Measurements from ENCODE around the gene GRIN2B.

DNA sequence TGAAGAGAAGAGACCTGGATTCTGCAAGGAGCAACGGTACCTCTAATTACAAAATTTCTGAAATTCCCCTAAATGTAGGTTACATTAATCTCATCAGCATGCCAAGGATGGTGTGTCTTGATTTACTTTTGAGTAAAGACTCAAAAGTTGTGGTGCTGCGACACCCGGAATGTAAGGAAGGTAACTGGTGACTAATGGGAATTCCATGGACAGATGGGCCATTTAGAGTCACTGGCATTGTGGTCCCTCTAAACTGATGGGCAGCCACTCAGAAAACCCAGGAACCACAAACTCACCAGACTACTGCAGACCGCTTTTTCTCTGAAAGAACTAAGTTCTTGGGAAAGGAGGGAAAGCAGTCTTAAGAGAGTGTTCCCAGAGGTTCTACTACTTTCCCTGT is 32.8 kb downstream of the GRIN2B start:
- TF ChIP-seq, protein P1, sequence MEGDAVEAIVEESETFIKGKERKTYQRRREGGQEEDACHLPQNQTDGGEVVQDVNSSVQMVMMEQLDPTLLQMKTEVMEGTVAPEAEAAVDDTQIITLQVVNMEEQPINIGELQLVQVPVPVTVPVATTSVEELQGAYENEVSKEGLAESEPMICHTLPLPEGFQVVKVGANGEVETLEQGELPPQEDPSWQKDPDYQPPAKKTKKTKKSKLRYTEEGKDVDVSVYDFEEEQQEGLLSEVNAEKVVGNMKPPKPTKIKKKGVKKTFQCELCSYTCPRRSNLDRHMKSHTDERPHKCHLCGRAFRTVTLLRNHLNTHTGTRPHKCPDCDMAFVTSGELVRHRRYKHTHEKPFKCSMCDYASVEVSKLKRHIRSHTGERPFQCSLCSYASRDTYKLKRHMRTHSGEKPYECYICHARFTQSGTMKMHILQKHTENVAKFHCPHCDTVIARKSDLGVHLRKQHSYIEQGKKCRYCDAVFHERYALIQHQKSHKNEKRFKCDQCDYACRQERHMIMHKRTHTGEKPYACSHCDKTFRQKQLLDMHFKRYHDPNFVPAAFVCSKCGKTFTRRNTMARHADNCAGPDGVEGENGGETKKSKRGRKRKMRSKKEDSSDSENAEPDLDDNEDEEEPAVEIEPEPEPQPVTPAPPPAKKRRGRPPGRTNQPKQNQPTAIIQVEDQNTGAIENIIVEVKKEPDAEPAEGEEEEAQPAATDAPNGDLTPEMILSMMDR (conservative IDR thresholded peaks at IDR 0.05; ENCODE audit: low read length), result no peak
- TF ChIP-seq EZH2phosphoT487 (IDR thresholded peaks at IDR 0.05; ENCODE audit: borderline replicate concordance, low read depth, low read length), result no peak

Data from OCI-LY7 (cell line).